Fibroblast of upper back skin (primary cell): ENCODE data around the gene WDR37.

ENCODE experiments used
- DNase-seq: peaks from one replicate; pipeline ENCODE4 v3.0.0-alpha.2; 2013

WDR37 gene

GRCh38 chr10:1172256-1172984 lies 116.2 kb downstream of the WDR37 start:
- DNase-seq: no peak

- DNase-seq: no peak
Measured at GRCh38 chr10:1173091-1173490, 116.9 kb downstream of the WDR37 start.

DNA sequence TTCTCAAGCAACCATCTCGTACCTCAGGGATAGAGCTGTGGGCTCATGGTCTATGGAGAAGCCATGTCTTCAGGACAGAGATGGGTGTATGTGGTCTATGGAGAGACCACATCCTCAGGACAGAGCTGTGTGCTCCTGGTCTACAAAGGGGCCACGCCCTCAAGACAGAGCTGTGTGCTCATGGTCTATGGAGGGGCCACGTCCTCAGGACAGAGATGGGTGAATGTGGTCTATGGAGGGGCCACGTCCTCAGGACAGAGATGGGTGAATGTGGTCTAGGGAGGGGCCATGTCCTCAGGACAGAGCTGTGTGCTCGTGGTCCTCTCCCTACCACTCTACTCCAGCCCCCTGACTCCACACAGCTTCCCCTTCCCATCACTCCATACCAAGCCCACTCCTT lies 117.8 kb downstream of the WDR37 start:
- no peak for DNase-seq

- DNase-seq: no peak
Measured at GRCh38 chr10:1175956-1176565, 119.9 kb downstream of the WDR37 start.

DNA sequence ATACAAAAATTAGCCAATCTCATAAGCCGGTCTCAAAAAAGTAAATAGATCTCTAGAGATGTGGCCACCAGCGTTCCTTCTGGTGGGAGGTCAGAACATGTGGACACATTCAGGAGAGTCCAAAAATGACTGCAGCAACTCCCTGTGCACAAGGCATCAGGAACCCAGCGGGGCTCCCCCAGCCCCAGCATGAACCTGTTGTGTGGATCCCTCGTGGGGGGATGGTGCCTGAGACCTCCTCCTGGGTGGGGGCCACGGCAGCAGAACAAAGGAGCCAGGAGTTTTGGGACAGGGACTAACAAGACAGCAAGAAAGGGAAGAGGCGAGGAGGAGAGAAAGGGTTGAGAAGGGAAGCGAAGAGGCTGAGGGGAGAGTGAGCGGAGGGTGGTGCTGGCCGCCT lies 121.8 kb downstream of the WDR37 start:
- DNase-seq: no peak

GRCh38 chr10:1178506-1178905 lies 122.3 kb downstream of the WDR37 start:
- DNase-seq: no peak

DNA sequence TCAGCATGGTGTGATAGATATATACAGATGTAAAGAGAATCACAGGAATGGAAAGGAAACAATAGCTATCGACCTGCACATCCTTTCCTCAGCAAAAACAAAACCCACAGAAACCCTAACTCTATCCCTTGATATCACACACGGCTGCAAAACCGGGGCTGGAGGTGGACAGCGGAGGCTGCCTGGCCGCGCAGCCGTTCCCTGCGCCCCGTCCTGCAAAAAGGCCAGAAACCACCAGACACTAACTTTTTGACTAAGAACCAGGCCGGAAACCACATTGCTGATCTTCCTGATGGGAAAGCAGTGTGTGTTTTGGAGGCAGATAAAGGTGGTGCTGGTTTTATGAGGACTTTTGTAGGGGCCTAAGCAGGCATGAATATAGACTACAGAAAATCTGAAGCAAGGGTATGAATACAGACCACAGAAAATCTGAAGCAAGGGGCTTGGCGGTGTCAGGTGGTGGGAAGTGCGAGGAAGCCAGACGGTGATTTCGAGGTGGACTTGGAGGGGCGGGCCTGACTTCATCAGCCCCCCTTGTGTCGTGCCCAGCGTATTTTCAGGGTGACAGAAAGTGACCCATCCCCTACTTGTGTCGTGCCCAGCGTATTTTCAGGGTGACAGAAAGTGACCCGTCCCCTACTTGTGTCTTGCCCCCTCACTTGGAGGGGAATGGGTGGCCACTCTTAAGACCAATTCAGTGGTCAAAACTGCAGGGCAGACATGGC lies 123.3 kb downstream of the WDR37 start:
- no peak for DNase-seq

DNA sequence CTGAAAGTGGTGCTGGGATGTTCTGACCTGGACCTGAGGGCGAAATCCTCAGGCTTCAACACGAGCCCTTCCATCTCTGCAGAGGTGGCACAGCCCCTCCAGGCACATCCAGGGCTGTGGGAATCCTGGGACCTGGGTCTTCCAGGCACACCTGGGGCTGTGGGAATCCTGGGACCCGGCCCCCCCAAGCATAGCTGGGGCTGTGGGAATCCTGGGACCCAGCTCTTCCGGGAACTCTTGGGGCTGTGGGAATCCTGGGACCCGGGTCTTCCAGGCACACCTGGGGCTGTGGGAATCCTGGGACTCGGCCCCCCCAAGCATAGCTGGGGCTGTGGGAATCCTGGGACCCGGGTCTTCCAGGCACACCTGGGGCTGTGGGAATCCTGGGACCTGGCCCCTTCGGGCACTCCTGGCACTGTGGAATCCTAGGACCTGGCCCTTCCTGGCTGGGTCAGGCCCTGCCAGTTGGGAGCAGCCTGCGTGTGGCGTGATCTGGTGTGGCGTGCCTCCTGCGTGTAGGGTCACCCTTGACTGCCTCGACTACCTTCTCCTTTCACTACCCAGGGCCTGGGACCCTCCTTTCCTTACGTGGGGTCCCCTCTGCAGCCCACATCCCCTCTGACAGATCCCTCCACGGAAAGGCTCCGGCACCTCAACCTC lies 124.0 kb downstream of the WDR37 start:
- no peak for DNase-seq

GRCh38 chr10:1180836-1181235 lies 124.7 kb downstream of the WDR37 start:
- DNase-seq: no peak
